ENCODE measurements around the gene OR2A5.
"Not testable (repeated sequence)": the region's sequence is repeated elsewhere in the genome, so short reads cannot be mapped to it uniquely, and the experiment has no call there.

The OR2A5 gene

DNA sequence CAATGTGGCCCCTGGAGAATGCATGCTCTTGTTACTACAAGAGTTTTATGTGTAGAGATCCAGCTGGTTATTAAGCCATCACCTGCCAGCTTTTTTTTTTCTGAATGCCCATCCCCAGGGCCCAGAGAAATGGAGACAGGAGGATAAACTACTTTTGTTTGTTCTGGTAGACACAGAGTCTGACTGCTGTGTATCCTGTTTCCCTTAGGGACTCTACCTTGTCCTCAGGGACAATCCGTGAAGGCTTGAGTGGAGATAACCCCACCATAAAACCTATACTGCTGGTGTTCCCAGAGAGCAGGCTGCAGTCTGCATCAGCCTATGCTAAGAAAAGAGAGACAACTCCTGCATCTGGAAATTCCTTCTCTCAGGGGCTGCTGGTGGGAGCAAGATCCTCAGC lies at the start of gene OR2A5:
TSS of gene OR2A5 (plus strand) at position 301 of the 400 bp plus-strand sequence. CDS start 1,454 bp downstream, outside the sequence.
- no peak for DNase-seq

GRCh38 chr7:144000020-144000419 lies 48.7 kb upstream of the OR2A5 start, which contains the start of gene OR6B1:
OR6B1 (plus strand) TSS chr7:144000320; CDS start chr7:144003997, 3,677 bp downstream.
- no peak for DNase-seq

DNA sequence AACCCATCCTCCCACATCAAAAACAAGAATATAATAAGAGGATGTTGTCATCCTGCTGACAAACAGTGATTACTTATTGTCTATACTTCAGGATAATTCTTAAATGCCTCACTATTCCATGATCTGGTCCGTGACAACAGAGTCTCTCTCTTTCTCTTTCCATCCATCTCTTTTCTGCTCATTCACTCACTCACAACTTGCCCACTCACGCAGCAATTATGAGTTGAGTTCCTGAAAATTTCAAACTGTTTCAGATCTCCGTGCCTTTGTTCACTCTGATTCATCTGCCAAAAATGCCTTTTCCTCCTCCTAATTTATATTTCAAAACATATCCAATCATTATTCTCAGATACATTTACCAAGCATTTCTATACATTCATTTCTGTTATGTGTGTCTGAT lies 47.2 kb upstream of the OR2A5 start:
- DNase-seq: no peak

GRCh38 chr7:144004703-144005102 lies 44.0 kb upstream of the OR2A5 start:
- no peak for DNase-seq

DNA sequence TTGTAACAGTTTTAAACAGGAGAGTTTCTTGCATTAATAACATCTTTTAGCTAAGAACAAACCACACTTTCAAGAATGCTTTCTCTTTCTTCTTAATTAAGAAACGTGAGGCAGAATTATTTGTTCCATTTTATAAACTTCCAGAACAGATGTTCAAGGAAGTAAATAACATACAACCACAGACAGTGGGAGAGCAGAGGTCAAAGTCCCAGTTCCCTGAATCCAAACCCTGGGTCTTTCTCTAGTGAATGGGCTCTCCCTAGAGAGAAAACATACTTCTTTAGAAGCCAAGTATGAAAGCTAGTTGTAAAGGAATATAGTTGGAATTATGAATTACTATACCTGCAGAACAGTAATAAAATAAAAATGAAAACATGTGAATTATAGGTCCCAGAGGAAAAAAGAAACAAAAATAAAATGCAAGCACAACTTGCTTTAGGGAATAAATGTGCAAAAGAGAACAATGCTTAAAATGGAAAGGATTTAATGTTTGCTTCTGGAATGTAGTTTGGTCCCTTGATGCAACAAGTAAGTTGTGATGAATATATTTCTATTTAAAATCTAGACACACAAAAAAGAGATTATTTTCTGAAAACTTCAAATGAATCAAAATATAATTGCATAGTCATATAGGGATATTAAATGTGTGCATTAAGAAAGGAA lies 42.6 kb upstream of the OR2A5 start:
- DNase-seq: no peak

DNA sequence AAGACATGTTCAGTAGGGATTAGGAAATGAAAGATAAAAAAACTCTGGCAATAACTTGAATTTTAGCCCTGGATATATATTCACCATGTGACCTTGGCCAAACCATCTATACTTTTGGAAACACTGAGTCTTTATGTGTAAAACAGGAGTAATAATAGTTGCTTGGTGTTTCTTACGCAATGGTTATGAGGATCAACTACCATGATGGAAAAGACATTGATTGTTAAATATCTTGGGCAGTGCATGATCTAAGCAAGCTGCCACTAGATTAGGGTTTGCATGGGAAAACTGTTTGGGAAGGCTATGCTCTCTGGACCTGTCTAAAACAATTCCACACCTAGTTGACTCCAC lies 42.1 kb upstream of the OR2A5 start:
- no peak for DNase-seq

DNA sequence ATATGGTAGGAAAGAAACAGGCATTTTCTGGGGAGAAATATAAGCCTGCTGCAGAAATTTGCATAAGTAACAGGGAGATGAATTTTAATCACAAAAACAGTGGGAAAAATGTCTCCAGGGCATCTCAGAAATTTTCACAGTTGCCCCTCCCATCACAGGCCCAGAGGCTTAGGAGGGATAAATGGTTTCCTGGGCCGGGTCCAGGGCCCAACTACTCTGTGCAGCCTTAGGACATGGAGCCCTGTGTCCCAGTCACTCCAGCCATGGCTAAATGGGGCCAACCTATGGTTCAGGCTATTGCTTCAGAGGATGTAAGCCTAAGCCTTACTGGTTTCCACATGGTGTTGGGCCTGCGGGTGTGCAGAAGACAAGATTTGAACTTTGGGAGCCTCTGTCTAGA lies 39.4 kb upstream of the OR2A5 start:
- DNase-seq: no peak

- DNase-seq: not testable (repeated sequence)
These were observed 38.7 kb upstream of the OR2A5 start for GRCh38 chr7:144010061-144010460.

DNA sequence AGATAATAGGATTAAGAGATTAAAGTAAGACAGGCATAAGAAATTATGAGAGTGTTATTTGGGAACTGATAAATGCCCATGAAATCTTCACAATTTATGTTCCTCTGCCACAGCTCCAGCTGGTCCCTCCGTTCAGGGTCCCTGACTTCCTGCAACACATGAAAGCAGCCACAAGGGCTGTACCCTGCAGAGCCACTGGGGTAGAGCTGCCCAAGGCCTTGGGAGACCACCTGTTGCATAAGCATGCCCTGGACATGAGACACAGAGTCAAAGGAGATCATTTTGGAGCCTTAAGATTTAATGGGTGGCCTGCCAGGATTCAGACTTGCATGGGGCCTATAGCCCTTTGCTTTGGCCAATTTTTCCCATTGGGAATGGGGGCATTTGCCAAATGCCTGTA lies 37.9 kb upstream of the OR2A5 start:
- DNase-seq: not testable (repeated sequence)

DNA sequence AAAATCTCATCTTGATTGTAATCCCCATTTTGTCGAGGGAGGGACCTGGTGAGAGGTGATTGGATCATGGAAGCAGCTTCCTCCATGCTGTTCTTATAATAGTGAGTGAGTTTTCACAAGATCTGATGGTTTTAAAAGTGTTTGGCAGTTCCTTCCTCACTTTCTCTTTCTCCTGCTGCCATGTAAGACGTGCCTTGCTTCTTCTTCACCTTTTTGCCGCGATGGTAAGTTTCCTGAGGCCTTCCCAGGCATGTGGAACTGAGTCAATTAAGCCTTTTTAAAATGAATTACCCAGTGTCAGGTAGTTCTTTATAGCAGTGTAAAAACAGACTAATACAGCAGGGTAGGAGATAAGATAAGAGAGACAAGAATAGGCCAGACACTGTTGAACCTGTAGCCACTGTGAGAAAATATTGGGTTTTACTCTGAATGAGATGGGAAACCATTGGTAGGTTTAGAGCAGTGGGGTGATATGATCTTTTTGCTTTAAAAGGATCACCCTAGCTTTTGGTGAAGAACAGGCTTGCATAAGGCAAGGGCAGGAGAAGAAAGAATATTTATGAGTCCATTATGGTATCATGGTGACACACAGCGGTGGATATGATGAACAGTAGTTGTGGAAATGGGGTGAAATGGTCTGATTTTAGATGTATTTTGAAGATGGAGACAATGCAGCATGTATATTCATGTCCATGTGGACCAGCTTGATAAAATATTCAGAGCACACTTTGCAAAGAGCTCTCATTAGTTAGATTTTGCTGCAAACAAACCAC lies 37.1 kb upstream of the OR2A5 start:
- no peak for DNase-seq

GRCh38 chr7:144018065-144018464 lies 30.7 kb upstream of the OR2A5 start:
- no peak for DNase-seq

GRCh38 chr7:144019457-144019856 lies 29.3 kb upstream of the OR2A5 start:
- no peak for DNase-seq

DNA sequence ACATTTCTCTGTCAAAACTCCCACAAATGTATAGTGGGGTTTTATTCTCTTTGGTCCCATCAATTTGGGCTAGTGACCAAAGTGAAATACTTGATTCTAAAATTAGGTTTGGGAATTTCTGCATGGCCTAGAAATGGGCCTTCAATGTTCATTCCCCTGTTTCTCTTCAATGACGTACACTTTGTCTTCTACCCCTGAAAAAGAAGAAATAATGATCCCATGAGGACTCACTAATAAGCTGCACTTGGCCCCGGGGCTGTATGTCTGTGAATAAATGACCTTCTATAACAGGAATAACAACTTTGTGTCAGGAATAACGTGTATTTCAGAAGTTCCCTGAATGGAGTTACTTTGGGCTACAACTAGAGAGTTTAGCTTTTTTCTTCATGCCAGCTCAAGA lies 28.4 kb upstream of the OR2A5 start:
- DNase-seq: no peak

GRCh38 chr7:144022169-144022568 lies 26.6 kb upstream of the OR2A5 start:
- no peak for DNase-seq

- DNase-seq: no peak
These were observed 25.4 kb upstream of the OR2A5 start for GRCh38 chr7:144023171-144023827.

DNA sequence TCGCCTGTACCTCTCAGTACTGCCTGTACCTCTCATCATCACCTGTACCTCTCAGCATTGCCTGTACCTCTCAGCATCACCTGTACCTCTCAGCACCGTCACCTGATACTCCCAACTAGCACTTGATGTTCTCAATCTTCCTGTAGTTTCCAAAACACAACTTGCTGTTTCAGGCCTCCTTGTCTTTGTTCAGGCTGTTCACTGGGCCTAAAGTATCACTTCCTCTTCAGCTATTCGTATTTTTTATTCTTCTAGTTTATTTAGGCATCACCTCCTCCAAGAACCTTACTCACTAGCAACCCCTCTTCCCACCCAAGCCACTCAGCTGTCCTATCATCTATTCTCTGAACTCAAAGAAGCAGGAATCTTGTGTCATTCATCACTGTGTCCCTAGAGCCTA lies 24.5 kb upstream of the OR2A5 start:
- no peak for DNase-seq

- DNase-seq: no peak
These were observed 22.4 kb upstream of the OR2A5 start for GRCh38 chr7:144026203-144026883.

DNA sequence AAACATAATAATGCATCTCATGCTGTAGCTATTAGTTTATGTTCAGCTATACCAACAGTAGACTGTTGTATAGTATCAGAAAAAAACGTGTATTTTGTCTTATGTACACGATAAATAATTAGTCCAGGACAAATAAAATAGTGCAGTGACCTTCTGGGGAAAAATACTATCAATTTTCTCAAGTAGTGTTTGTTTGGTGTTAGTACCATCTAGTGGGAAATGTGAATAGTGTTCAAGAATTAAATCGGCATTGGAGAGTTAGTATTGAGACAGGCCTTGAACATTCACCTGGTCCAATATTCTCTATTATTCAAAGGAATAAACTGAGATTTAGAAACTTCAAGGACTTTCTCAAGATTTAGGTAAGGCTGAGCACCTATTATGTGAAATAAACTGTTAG lies 21.7 kb upstream of the OR2A5 start:
- DNase-seq: no peak

DNA sequence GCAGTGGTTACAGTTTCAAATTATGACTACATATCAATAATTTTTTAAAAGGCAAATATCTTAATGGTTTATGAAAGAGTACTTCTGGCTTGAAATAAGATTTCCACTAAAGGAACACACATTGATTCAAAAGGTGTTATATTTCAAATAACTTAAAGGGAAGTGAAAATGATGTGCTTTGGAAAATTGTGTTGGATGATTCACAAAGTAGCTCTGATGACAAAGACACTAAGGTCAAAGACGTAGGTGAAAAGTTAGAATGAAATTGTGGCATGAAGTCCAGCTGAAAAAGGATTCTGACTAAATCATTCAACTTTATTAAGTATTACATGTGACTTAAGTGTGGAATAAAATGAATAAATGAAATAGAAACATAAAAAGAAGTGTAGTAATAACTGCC lies 20.8 kb upstream of the OR2A5 start:
- no peak for DNase-seq

- DNase-seq: no peak
These were observed 20.2 kb upstream of the OR2A5 start for GRCh38 chr7:144028547-144028946.

GRCh38 chr7:144032516-144032915 lies 16.2 kb upstream of the OR2A5 start:
- no peak for DNase-seq

DNA sequence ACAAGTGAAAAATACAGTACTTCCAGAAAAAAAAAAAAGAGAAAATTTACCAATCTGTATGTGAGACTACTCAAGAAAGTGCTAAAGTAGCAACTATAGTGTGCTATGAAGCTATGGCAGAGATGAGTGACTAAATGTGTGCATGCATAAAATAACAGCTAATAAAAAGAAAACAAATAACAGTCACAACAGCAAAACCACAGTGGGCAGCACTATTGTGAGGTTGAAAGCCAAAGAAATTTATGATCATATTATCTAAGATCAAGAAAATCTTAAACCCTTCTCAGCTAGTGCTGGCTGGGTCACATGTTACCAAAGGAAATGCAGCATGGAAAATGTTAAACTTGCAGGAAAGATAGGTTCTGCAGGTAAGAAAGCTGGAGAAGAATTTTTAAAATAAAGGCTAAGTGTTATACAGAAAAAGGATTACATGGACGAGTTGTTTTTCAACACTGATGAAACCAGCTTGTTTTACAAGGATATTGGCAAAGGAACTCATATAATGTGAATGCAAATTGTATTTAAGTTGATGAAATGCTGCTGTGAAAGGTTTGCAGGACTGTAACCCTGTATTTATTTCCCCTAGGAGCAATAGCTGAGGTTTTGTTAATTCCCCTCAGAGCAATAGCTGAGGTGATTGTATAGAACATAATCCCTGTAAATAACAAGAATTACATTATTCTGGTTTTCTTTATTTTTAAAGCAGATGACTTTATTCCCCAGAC lies 15.6 kb upstream of the OR2A5 start:
- no peak for DNase-seq

DNA sequence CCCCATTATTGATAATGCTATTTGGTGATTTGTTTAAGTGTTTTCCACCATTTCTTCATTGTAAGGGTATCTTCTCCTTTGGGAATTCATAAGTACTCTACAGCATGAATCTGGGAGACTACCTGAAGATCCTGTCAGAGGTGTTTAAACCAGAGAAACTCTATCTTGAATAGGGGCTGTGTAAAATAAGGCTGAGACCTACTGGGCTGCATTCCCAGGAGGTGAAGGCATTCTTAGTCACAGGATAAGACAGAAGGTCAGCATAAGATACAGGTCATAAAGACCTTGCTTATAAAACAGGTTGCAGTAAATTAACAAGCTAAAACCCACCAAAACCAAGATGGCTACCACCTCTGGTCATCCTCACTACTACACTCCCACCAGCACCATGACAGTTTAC lies 13.4 kb upstream of the OR2A5 start:
- DNase-seq: no peak
